Nephron progenitor cell (in vitro differentiated cells): ENCODE results near the gene LGMN.
A peak's percentile ranks its signal among the peaks of the same experiment; 100 is the strongest.

Source experiments
- DNase-seq: peaks from one replicate; pipeline ENCODE4 v3.0.0; 2021
- H3K27ac Mint-ChIP-seq: 2 replicates; pipeline ENCODE4 v1.8.0; 2021; ENCODE audit warnings: mild to moderate bottlenecking, moderate library complexity, mixed read lengths
- H3K27me3 Mint-ChIP-seq: 2 replicates; pipeline ENCODE4 v1.8.0; 2021; ENCODE audit warnings: mild to moderate bottlenecking, low read depth, mixed read lengths; ENCODE audit not compliant: poor library complexity
- H3K36me3 Mint-ChIP-seq: 2 replicates; pipeline ENCODE4 v1.8.0; 2021; ENCODE audit warnings: low read depth, mixed read lengths
- H3K4me1 Mint-ChIP-seq: 2 replicates; pipeline ENCODE4 v1.8.0; 2021; ENCODE audit warnings: mixed read lengths
- H3K4me3 Mint-ChIP-seq: 2 replicates; pipeline ENCODE4 v1.8.0; 2021; ENCODE audit warnings: mild to moderate bottlenecking, moderate library complexity, mixed read lengths
- H3K9me3 Mint-ChIP-seq: 2 replicates; pipeline ENCODE4 v1.8.0; 2021; ENCODE audit warnings: mild to moderate bottlenecking, moderate library complexity, mixed read lengths
- TF ChIP-seq, protein P1 (sequence below): fragments of 200-600 bp; sonication (generic); IDR thresholded peaks from 2 replicates; pipeline ENCODE4 v1.5.0; 2021; ENCODE audit warnings: antibody characterized with exemption

LGMN gene

DNA sequence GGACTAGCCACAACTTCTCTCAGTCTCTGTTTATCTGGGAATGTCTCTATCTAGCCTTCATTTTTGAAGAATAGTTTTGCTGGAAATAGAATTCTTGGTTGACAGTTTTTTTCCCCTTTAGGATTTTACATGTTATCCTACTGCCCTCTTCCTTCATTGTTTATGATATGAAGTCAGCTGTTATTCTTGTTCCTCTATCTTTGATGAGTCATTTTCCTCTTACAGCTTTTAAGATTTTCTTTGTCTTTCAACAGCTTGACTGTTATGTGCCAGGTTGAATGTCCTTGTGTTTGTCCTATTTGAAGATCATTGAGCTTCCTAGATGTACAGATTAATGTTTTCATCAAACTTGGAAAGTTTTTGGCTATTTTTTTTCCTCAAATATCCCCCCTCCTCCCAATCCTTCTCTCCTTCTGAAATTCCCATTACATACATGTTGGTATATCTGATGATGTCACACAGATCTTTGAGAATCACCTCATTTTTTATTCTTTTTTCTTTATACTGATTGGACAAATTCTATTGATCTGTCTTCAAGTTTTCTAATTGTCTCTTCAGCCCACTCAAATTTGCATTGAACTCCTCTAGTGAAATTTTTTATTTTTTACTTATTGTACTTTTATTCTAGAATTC is 41.1 kb upstream of the LGMN start:
- no peak for DNase-seq
- H3K36me3 Mint-ChIP-seq, result peaks cover 5% of the 10 kb centered on the region
- H3K9me3 Mint-ChIP-seq, result peaks cover 65% of the 10 kb centered on the region
- peaks cover 21% of the 10 kb centered on the region for H3K27me3 Mint-ChIP-seq
- TF ChIP-seq, protein P1, sequence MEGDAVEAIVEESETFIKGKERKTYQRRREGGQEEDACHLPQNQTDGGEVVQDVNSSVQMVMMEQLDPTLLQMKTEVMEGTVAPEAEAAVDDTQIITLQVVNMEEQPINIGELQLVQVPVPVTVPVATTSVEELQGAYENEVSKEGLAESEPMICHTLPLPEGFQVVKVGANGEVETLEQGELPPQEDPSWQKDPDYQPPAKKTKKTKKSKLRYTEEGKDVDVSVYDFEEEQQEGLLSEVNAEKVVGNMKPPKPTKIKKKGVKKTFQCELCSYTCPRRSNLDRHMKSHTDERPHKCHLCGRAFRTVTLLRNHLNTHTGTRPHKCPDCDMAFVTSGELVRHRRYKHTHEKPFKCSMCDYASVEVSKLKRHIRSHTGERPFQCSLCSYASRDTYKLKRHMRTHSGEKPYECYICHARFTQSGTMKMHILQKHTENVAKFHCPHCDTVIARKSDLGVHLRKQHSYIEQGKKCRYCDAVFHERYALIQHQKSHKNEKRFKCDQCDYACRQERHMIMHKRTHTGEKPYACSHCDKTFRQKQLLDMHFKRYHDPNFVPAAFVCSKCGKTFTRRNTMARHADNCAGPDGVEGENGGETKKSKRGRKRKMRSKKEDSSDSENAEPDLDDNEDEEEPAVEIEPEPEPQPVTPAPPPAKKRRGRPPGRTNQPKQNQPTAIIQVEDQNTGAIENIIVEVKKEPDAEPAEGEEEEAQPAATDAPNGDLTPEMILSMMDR, result no peak
- no peak overlapping the region for H3K27ac Mint-ChIP-seq
- peaks cover 5% of the 10 kb centered on the region for H3K4me1 Mint-ChIP-seq
- no peak overlapping the region for H3K4me3 Mint-ChIP-seq

DNA sequence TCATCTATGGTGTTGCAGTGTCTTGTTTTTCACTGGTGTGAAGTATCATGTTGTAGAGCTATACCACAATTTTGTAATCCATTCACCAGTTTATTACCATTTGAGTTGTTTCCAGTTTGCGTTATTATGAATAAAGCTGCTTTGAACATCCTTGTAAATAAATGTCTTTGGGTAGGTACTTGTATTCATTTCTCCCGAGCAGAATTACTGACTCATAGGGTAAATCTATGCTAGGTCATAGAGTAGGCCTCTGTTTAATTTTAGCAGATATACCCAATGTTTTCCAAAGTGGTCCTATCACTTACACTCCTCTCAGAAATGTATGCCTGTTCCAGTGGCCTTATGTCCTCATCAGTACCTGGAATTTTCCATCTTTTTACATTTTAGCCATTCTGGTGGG is 39.1 kb upstream of the LGMN start:
- TF ChIP-seq, protein P1, result no peak
- Mint-ChIP-seq H3K27ac (no peak overlapping the region), H3K27me3 (peaks cover 25% of the 10 kb centered on the region), H3K9me3 (peaks cover 54% of the 10 kb centered on the region), H3K36me3 (peaks cover 5% of the 10 kb centered on the region), H3K4me1 (peaks cover 6% of the 10 kb centered on the region), H3K4me3 (no peak overlapping the region)
- no peak for DNase-seq

DNA sequence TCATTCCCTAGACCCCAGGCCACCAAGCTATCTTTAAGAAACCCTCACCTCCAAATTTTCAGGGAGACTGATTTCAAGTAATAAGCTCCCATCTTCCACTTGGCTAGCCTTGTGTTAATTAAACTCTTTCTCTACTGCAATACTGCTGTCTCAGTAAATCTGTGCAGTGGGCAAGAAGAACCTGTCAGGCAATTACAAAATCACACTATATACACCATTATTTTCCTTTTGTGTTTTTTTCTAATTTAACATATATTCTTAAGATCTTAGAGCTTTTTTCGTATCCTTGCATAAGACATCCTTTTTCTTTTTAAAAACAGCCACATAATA is 38.0 kb upstream of the LGMN start:
- Mint-ChIP-seq H3K27ac (no peak overlapping the region), H3K4me1 (peaks cover 6% of the 10 kb centered on the region), H3K36me3 (peaks cover 5% of the 10 kb centered on the region), H3K27me3 (peaks cover 21% of the 10 kb centered on the region), H3K9me3 (peaks cover 44% of the 10 kb centered on the region), H3K4me3 (no peak overlapping the region)
- TF ChIP-seq, protein P1, result no peak
- DNase-seq, result no peak

DNA sequence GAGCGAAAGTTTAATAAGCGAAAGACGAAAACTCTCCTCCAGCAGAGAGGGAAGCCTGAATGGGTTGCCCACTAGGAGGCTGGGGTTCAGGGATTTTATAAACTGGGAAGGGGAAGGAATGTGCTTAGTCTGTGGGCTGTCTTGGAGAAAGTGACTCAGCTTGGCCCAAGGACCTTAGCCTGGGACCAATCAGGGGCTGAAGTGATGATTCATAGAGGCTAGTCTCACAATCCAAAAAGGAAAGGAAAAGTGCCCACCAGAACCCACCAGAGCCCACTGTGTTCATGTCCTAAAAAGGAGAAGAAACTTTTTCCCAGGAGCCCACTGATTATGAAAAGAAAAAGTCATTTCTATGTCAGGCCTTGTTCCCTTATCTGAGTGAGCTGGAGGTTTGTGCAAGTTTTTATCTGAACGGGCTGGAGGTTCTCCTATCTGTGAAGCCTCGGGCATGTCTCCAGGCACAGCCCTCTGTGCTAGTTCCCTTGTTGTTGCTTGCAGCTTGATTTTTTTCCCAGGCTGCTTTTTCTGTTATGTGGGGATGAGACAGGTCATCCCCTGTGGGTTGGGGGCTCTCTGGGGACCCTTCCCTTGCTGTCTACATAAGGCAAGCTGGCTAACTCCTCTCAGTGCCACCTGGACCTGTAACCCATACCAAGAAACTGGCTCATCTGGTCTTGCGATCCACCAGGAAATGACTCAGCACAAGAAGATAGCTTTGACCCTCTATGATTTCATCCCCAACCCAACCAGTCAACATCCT is 37.4 kb upstream of the LGMN start:
- H3K9me3 Mint-ChIP-seq, result peaks cover 39% of the 10 kb centered on the region
- H3K27ac Mint-ChIP-seq, result no peak overlapping the region
- peaks cover 6% of the 10 kb centered on the region for H3K4me1 Mint-ChIP-seq
- peaks cover 21% of the 10 kb centered on the region for H3K27me3 Mint-ChIP-seq
- H3K4me3 Mint-ChIP-seq, result no peak overlapping the region
- TF ChIP-seq, protein P1, result no peak
- peaks cover 5% of the 10 kb centered on the region for H3K36me3 Mint-ChIP-seq
- no peak for DNase-seq

DNA sequence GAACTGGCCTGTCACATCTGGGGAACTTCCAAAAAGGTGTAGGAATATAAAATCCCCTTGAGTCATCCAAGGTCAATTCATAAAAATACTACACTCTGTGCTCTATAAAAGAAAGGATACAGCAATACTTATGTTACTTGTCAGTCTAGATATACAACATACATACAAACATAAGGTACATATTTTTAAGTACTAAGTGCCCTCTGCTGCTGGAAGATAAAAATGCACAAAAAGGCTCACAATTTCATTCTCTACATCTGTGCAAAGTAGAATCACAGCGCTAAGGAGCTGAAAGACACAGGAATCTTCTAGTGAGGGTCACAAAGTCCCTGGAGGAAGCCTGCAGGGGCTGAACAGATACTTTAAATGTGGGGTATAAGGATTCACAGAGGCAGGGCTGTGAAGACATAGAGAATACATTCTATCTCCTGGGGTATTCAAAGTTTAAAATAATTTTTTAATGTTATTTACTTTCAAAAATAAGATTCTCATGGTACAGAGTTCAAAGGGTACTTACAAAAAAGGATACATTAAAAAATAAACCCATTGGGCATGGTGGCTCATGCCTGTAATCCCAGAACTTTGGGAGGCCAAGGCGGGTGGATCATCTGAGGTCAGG is 35.5 kb upstream of the LGMN start:
- H3K27me3 Mint-ChIP-seq, result peaks cover 7% of the 10 kb centered on the region
- peaks cover 20% of the 10 kb centered on the region for H3K9me3 Mint-ChIP-seq
- TF ChIP-seq, protein P1, result peak; percentile 47
- no peak overlapping the region for H3K4me3 Mint-ChIP-seq
- H3K36me3 Mint-ChIP-seq, result no peaks in the 10 kb centered on the region
- peaks cover 6% of the 10 kb centered on the region for H3K4me1 Mint-ChIP-seq
- no peak for DNase-seq
- no peak overlapping the region for H3K27ac Mint-ChIP-seq
